GM19351 (cell line): ENCODE data around the gene RTEL1.
"Not testable (repeated sequence)": the region's sequence is repeated elsewhere in the genome, so short reads cannot be mapped to it uniquely, and the experiment has no call there.

Experiments used
- ATAC-seq: cut with Tn5 transposase; IDR thresholded peaks from one replicate; pipeline ENCODE4 v1.9.1; 2021; ENCODE audit warnings: mild to moderate bottlenecking, moderate library complexity; ENCODE audit not compliant: unreplicated experiment

Gene RTEL1

GRCh38 chr20:63709149-63709527, 51.0 kb downstream of the RTEL1 start:
- ATAC-seq, result no peak

DNA sequence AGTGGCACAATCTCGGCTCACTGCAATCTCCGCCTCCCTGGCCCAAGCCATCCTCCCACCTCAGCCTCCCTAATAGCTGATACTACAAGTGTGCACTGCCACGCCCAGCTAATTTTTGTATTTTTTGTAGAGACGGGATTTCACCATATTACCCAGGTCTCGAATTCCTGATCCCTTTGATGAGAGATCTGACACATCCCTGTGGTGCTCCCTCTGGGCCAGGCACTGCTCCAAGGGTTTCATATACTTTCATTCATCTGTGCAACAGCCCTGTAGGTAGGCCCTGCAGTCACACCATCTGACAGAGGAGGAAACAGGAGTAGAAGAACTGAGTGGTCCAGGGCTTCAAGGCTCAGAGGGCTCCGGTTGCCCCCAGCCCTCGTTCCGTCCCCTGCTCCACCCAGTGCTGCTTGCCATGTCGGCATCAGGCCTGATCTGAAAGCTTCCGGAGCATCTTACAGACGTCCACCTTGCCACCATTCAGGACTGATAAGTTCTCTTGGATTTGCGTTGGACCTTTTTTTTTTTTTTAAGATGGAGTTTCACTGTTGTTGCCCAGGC, 53.1 kb downstream of the RTEL1 start:
- no peak for ATAC-seq

GRCh38 chr20:63712191-63712590, 54.1 kb downstream of the RTEL1 start:
- no peak for ATAC-seq

DNA sequence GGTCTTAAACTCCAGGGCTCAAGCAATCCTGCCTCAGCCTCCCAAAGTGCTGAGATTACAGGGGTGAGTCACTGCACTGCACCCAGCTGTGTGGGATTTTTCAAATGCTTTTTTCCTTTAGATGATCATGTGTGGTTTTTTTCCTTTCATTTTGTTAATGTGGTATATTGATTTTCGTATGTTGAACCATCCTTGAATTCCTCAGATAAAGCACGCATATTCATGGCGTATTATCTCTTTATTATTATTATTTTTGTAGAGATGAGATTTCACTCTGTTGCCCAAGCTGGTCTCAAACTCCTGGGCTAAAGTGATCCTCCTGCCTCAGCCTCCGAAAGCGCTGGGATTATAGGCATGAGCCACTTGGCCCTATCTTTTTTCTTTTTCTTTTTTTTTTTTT, 56.7 kb downstream of the RTEL1 start:
- ATAC-seq, result no peak

DNA sequence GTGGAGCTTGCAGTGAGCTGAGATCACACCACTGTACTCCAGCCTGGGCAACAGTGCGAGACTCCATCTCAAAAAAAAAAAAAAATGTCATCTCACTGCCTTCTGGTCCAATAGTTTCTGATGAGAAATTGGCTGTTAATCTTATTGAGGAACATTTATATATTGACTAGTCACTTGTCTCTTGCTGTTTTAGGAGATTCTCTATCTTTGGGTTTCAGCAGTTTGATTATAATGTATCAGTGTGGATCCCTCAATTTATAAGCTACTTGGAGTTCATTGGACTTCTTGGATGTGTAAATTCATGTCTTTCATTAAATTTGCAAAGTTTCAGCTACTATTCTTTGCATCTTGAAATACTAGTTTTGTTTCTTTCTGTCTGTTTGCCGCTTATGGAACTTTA, 60.9 kb downstream of the RTEL1 start:
- no peak for ATAC-seq

GRCh38 chr20:63722967-63723622, 65.0 kb downstream of the RTEL1 start:
- ATAC-seq, result not testable (repeated sequence)

DNA sequence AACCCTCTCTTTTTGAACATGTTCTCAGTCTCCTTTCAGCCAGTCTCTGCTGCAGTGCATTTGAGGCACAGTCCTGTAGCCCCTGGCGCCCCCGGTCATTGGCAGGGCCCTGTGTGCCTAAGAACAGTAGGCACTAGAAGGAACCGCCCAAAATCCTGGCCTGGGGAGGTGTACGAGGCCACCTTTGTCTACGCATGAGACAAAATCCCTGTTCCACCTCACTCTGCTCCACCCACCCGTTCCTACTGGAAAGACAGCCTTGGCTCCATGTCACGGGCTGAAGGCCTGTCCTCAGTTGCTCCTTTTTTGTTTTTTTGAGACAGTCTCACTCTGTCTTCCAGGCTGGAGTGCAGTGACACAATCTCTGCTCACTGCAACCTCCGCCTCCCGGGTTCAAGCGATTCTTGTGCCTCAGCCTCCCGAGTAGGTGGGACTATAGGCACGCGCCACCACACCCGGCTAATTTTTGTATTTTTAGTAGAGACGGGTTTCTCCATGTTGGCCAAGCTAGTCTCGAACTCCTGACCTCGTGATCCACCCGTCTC, 72.1 kb downstream of the RTEL1 start:
- not testable (repeated sequence) for ATAC-seq

DNA sequence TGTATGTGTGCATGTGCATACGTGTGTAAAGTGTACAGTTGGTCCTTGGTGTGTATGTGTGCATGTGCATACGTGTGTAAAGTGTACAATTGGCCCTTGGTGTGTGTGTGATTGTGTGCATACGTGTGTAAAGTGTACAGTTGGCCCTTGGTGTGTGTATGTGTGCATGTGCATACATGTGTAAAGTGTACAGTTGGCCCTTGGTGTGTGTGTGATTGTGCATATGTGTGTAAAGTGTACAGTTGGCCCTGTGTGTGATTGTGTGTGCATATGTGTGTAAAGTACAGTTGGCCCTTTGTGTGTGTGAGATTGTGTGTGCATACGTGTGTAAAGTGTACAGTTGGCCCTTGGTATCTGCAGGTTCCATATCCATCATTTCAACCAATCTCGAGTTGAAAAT, 73.3 kb downstream of the RTEL1 start:
- ATAC-seq, result no peak

- no peak for ATAC-seq
Observed at GRCh38 chr20:63732118-63733095, 74.3 kb downstream of the RTEL1 start.

GRCh38 chr20:63733117-63733516, 75.0 kb downstream of the RTEL1 start:
- ATAC-seq, result no peak

- ATAC-seq, result no peak
Observed at GRCh38 chr20:63733579-63734081, 75.5 kb downstream of the RTEL1 start.

DNA sequence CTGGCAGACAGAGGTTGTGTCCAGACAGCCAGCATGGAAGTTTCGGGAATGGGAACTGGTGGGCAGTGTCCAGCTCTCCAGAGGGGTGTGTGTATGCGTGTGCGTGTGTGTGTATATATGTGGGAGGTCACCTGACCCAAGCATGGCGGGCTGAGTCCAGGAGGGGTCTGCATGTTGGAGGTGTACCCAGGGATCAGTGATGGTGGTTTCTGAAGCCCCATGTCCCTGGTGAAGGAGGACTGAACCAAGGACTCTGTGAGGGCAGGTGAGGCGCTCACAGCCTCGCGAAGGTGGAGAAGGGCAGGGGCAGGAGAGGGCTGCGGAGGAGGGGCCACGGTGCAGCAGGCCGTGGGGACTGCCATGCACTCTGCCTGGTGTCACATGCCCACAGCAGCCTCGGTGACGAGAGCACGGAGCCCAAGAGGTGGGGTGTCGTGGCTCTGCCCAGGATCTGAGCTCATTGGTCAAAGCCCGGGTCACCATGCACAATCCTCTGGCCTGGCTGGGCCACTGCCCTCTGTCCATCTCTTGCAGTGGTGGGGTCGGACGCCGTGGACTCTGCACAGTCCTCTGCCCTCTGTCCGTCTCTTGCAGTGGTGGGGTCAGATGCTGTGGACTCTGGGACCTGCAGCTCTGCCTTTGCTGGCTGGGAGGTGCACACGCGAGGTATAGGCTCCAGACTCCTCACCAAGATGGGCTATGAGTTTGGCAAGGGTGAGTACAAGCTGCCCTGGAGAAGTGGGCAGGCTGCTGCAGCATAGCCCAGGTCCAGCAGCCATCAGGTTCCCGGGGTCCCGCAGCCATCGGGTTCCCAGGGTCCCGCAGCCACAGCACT, 76.2 kb downstream of the RTEL1 start:
- no peak for ATAC-seq

- ATAC-seq, result no peak
Observed at GRCh38 chr20:63734946-63735858, 77.1 kb downstream of the RTEL1 start.

- ATAC-seq, result no peak
Observed at GRCh38 chr20:63735859-63736718, 78.0 kb downstream of the RTEL1 start, which contains the start of gene LIME1. Gene LIME1, plus strand, starts transcription at chr20:63736664. Its CDS starts 886 bp downstream, at chr20:63737550.

DNA sequence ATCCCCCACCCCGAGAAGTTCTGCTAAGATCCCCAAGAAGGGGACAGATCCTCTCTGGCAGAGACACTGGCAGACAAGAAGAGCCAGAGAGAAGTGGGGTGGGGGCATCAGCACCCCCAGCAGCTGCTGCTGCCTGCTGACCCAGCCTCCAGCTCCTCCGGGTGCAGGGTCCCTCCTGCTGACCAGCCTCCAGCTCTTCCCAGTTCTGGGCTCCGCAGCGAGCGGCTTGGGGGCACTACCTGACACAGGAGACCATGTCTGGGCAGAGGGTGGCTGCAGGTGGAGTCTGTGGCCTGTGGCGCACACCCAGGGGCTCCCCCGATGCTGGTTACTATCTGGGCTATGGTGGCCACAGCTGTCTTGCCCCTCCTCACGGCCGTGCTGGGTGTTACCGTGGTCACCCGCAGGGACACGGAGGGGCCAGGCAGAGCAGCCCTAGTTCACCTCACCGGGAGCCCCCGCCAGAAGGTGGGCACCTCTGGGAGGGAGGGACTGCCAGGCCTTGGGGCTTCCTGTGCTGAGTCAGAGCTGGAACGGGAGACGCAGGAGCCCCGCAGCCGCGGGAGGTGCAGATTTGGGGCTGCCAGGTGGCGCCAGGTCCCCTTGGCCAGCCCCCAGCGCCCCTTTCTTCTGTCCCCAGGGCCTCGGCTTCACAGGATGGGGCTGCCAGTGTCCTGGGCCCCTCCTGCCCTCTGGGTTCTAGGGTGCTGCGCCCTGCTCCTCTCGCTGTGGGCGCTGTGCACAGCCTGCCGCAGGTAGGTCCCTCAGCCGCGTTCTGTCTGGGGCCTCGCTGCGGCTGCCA, 79.0 kb downstream of the RTEL1 start:
- ATAC-seq, result no peak

DNA sequence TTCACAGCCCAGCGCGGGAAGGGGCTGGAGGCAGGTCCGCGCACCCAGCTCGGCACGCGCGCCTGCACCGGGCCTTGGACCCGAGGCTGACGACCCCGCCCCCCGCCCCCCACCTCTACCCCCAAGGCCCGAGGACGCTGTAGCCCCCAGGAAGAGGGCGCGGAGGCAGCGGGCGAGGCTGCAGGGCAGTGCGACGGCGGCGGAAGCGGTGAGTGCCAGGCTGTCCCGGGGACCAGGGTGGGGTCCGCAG, 79.5 kb downstream of the RTEL1 start:
- ATAC-seq, result no peak

GRCh38 chr20:63737945-63738686, 80.0 kb downstream of the RTEL1 start:
- ATAC-seq, result no peak
